Renal pelvis (tissue), 12 donors: ENCODE measurements around the gene ADCY3. TPM values are rescaled to one million over a fixed set of nuclear protein-coding genes. Genes with fewer than 3 reads are reported as not detected.
A peak's percentile ranks its signal among the peaks of the same experiment; 100 is the strongest.

Source experiments
- DNase-seq: peaks from one replicate; pipeline ENCODE4 v3.0.0-alpha.2; 2013
- long read RNA-seq, 16 experiments: transcript quantifications; one replicate each; lab custom pipeline, GENCODE V29; 2026
- polyA plus RNA-seq, 3 donors: library from polyadenylated mRNA; unstranded; fragments of 120-200 nt; gene quantifications; one replicate each; pipeline ENCODE4 v1.2.1, GENCODE V29; 2013; ENCODE audit not compliant: insufficient read length in 3 of 3

The ADCY3 gene
- 10 to 100 TPM; 19.4 to 26.6 (median 20.2) TPM for polyA plus RNA-seq
- long read RNA-seq, donor 1: 0 reads
- long read RNA-seq, donor 2: 0 reads
- long read RNA-seq, donor 3: 0 reads
- long read RNA-seq, donor 4, full-length matches to known transcripts: 1 of 1 reads
- long read RNA-seq, donor 4, partial matches to known transcripts: 0 of 1 reads
- long read RNA-seq, donor 4, other reads (novel, unspliced or antisense): 0 of 1 reads
- long read RNA-seq, donor 5: 0 reads
- long read RNA-seq, donor 6: 0 reads
- long read RNA-seq, donor 7, partial matches to known transcripts: 5 of 5 reads
- long read RNA-seq, donor 7, other reads (novel, unspliced or antisense): 0 of 5 reads
- long read RNA-seq, donor 8: 0 reads
- long read RNA-seq, donor 9: 0 reads
- long read RNA-seq, donor 10: 0 reads
- long read RNA-seq, donor 11, full-length matches to known transcripts: 1 of 1 reads
- long read RNA-seq, donor 11, partial matches to known transcripts: 0 of 1 reads
- long read RNA-seq, donor 11, other reads (novel, unspliced or antisense): 0 of 1 reads
- long read RNA-seq, donor 12, partial matches to known transcripts: 6 of 6 reads
- long read RNA-seq, donor 12, other reads (novel, unspliced or antisense): 0 of 6 reads
- long read RNA-seq, donor 13: 0 reads
- long read RNA-seq, donor 14: 0 reads
- long read RNA-seq, donor 15, full-length matches to known transcripts: 1 of 1 reads
- long read RNA-seq, donor 15, partial matches to known transcripts: 0 of 1 reads
- long read RNA-seq, donor 15, other reads (novel, unspliced or antisense): 0 of 1 reads
- long read RNA-seq, donor 16, full-length matches to known transcripts: 1 of 1 reads
- long read RNA-seq, donor 16, partial matches to known transcripts: 0 of 1 reads
- long read RNA-seq, donor 16, other reads (novel, unspliced or antisense): 0 of 1 reads

- peak; percentile 39 for DNase-seq
Measured at GRCh38 chr2:24920098-24920808, at the start of gene ADCY3. Gene ADCY3 (minus strand): TSS chr2:24920237. CDS start chr2:24918987, 1,250 bp downstream.

- DNase-seq: no peak
Measured at GRCh38 chr2:24969784-24970183, 49.7 kb upstream of the ADCY3 start.

GRCh38 chr2:24961903-24962302, 41.9 kb upstream of the ADCY3 start:
- DNase-seq: no peak

- no peak for DNase-seq
Measured at GRCh38 chr2:24959761-24960160, 39.7 kb upstream of the ADCY3 start.

- no peak for DNase-seq
Measured at GRCh38 chr2:24958411-24958935, 38.4 kb upstream of the ADCY3 start.

GRCh38 chr2:24957976-24958375, 37.9 kb upstream of the ADCY3 start:
- DNase-seq: no peak

GRCh38 chr2:24957221-24957620, 37.2 kb upstream of the ADCY3 start:
- no peak for DNase-seq

- DNase-seq: no peak
Measured at GRCh38 chr2:24955921-24956320, 35.9 kb upstream of the ADCY3 start.

GRCh38 chr2:24955232-24955631, 35.2 kb upstream of the ADCY3 start:
- no peak for DNase-seq

- DNase-seq: no peak
Measured at GRCh38 chr2:24950102-24950501, 30.1 kb upstream of the ADCY3 start.

GRCh38 chr2:24948506-24948905, 28.5 kb upstream of the ADCY3 start:
- no peak for DNase-seq

- no peak for DNase-seq
Measured at GRCh38 chr2:24947561-24948157, 27.6 kb upstream of the ADCY3 start.

- DNase-seq: no peak
Measured at GRCh38 chr2:24945907-24946306, 25.9 kb upstream of the ADCY3 start.

GRCh38 chr2:24943427-24944053, 23.5 kb upstream of the ADCY3 start:
- no peak for DNase-seq

GRCh38 chr2:24939353-24939752, 19.3 kb upstream of the ADCY3 start:
- no peak for DNase-seq

GRCh38 chr2:24937236-24937635, 17.2 kb upstream of the ADCY3 start:
- DNase-seq: no peak

- no peak for DNase-seq
Measured at GRCh38 chr2:24935145-24935544, 15.1 kb upstream of the ADCY3 start.

- DNase-seq: no peak
Measured at GRCh38 chr2:24932715-24933114, 12.7 kb upstream of the ADCY3 start.

- no peak for DNase-seq
Measured at GRCh38 chr2:24930768-24931167, 10.7 kb upstream of the ADCY3 start.

GRCh38 chr2:24929230-24929629, 9.2 kb upstream of the ADCY3 start:
- DNase-seq: no peak

GRCh38 chr2:24928036-24928435, 8.0 kb upstream of the ADCY3 start:
- DNase-seq: no peak
